ENCODE data around the gene IGSF9B. TPM values are rescaled to one million over a fixed set of nuclear protein-coding genes. Genes with fewer than 3 reads are reported as not detected.

Gene IGSF9B
- total and polyA plus RNA-seq, 8 donors, result 1.1 to 5.8 (median 2.6) TPM

DNA sequence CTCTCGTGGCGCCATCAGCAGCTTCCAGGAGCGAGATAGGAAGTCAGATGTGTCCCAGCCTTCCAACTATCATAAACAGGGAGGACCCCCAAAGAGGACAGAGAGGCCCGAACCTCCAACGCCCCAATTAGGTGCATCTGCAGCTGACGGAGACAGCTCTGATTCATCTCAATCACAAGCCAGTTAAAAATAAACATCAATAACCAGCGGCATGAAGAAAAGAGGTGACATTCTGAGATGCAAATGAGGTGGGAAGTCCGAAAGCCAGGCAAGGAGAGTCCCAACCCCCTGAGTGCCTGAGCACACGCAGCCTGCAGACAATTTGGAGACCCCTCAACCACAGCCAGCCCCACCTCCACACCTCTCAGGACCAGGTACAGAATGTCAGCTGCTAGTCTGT is 28.1 kb upstream of the IGSF9B start:
- H3K4me3 ChIP-seq, result no peak overlapping the region
- H3K4me1 ChIP-seq, result no peaks in the 10 kb centered on the region
- no peak overlapping the region for H3K27ac ChIP-seq
- intact Hi-C loops (cut with DNase I), result no loop called here
- ATAC-seq, result no peak
- DNase-seq, result no peak
- TF ChIP-seq, protein P1, sequence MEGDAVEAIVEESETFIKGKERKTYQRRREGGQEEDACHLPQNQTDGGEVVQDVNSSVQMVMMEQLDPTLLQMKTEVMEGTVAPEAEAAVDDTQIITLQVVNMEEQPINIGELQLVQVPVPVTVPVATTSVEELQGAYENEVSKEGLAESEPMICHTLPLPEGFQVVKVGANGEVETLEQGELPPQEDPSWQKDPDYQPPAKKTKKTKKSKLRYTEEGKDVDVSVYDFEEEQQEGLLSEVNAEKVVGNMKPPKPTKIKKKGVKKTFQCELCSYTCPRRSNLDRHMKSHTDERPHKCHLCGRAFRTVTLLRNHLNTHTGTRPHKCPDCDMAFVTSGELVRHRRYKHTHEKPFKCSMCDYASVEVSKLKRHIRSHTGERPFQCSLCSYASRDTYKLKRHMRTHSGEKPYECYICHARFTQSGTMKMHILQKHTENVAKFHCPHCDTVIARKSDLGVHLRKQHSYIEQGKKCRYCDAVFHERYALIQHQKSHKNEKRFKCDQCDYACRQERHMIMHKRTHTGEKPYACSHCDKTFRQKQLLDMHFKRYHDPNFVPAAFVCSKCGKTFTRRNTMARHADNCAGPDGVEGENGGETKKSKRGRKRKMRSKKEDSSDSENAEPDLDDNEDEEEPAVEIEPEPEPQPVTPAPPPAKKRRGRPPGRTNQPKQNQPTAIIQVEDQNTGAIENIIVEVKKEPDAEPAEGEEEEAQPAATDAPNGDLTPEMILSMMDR (IDR thresholded peaks at IDR 0.05), result no peak
- no peaks in the 10 kb centered on the region for H3K27me3 ChIP-seq
- WGBS, 2 donors, result 68 to 78% methylated on average over 9 of the region's 9 CpGs
- H3K9me3 ChIP-seq, result no peaks in the 10 kb centered on the region
- no peaks in the 10 kb centered on the region for H3K36me3 ChIP-seq
- no peak for FAIRE-seq

DNA sequence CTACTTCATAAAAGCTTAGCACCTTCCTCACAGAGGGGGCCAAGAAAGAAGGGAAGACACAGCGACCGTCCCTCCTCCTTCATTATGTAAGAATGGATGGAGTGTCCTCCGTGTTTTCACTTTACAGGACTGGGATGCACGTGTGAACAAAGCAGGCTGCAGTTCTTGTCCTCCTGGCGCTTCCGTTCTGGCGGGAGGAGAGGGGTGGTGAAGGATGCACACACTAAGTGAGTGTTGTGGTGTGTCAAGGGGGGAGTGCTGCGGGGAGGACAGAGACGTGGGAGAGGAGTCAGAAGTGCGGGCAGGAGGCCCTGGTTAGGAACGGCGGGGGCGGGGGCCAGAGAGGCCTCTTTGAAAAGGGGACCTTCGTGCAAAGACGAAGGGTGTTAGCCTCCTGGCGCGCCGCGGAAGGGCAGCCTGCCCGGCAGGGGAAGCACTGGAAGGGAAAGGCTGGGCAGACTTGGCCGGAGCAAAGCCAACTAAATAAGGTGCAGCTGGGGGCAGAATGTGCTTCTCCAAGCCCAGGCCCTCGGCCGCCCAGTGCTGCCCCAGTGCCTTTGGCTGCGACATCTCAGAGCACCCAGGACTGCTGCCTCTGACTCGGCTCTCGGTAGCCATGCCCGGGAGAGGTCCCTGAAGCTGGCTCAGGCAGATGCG is 27.0 kb upstream of the IGSF9B start:
- ATAC-seq (no peak), FAIRE-seq (no peak), DNase-seq (no peak)
- H3K36me3 ChIP-seq, result no peaks in the 10 kb centered on the region
- H3K4me3 ChIP-seq, result no peak overlapping the region
- H3K27ac ChIP-seq, result no peak overlapping the region
- WGBS, 2 donors, result 75 to 81% methylated on average over 28 of the region's 28 CpGs
- H3K9me3 ChIP-seq, result no peaks in the 10 kb centered on the region
- intact Hi-C loops (cut with DNase I), result no loop called here
- TF ChIP-seq, protein P1 (IDR thresholded peaks at IDR 0.05), result no peak
- no peaks in the 10 kb centered on the region for H3K4me1 ChIP-seq
- no peaks in the 10 kb centered on the region for H3K27me3 ChIP-seq

DNA sequence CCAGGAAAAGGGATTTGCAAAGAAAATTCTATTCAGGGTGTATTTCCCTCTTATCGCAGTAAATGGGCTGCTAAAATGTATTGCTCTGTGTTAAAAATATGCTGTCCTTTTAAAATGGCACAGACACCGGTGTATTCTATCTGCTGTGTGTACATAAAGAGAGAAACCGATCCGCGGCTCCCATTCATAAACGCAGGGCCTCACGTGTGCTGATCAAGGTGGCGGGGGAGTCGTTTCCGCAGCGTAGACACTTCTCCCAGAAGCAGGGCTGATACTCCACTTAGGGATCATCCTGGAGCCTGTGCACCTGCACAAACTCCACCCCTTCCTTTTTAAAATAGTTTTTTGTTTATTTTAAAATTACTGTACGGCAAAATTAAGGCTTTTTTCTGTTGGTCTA is 26.1 kb upstream of the IGSF9B start:
- no peak for ATAC-seq
- Histone ChIP-seq H3K9me3 (no peaks in the 10 kb centered on the region), H3K4me3 (no peak overlapping the region), H3K27ac (no peak overlapping the region), H3K36me3 (no peaks in the 10 kb centered on the region), H3K27me3 (no peaks in the 10 kb centered on the region), H3K4me1 (no peaks in the 10 kb centered on the region)
- FAIRE-seq, result no peak
- no peak for DNase-seq
- 60 to 73% methylated on average over 12 of the region's 12 CpGs for WGBS, 2 donors
- intact Hi-C loops (cut with DNase I), result no loop called here
- TF ChIP-seq, protein P1 (IDR thresholded peaks at IDR 0.05), result no peak

DNA sequence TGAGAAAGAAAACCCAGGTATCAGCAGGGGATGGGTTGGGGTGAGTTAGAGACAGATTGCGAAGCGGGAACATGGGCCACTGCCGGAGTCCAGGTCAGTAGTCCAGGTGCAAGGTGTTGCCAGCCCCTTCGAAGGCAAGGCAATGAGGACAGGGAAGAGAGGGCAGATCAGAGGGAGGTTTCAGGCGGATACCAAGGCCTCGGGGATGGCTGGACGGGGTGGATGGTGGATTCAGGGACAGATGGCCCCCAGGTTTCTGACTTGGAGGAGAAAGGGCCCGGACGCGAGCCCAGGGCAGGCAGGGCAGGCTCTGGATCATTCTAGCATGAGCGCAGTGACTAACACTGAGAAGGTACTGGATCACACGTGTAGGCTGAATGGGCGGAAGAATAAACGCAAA is 25.4 kb upstream of the IGSF9B start:
- ATAC-seq (no peak), FAIRE-seq (no peak), DNase-seq (no peak)
- no peaks in the 10 kb centered on the region for H3K27me3 ChIP-seq
- WGBS, 2 donors, result 74 to 80% methylated on average over 14 of the region's 14 CpGs
- TF ChIP-seq, protein P1 (IDR thresholded peaks at IDR 0.05), result no peak
- H3K27ac ChIP-seq, result no peak overlapping the region
- H3K9me3 ChIP-seq, result no peaks in the 10 kb centered on the region
- H3K4me3 ChIP-seq, result no peak overlapping the region
- intact Hi-C loops (cut with DNase I), result no loop called here
- no peaks in the 10 kb centered on the region for H3K4me1 ChIP-seq
- no peaks in the 10 kb centered on the region for H3K36me3 ChIP-seq

DNA sequence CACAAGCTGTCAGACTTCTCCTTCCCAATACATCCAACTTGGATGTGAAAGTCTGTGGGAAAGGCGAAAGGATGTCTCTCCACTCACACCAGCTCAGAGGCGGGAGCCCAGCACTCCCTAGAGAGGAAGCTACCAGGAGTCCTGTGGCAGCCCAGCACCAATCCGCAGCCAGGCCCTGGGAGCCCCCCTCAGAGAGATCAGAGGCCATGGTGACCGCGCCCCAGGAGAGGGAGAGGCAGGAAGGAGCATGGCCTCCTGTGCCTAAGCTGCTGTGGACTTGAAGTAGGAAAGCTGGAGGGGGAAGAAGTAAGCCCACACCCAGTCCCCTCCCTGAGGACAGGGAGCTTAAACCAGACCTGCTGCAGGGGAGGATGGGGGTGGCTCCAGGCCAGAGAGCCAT is 24.4 kb upstream of the IGSF9B start:
- 66 to 67% methylated on average over 5 of the region's 5 CpGs for WGBS, 2 donors
- intact Hi-C loops (cut with DNase I), result no loop called here
- no peaks in the 10 kb centered on the region for H3K36me3 ChIP-seq
- no peaks in the 10 kb centered on the region for H3K4me1 ChIP-seq
- no peak overlapping the region for H3K4me3 ChIP-seq
- H3K9me3 ChIP-seq, result no peaks in the 10 kb centered on the region
- no peak overlapping the region for H3K27ac ChIP-seq
- no peaks in the 10 kb centered on the region for H3K27me3 ChIP-seq
- TF ChIP-seq, protein P1 (IDR thresholded peaks at IDR 0.05), result no peak
- DNase-seq (no peak), ATAC-seq (no peak), FAIRE-seq (no peak)
